Heart right ventricle (tissue), 16 donors: ENCODE measurements around the gene MT1X. TPM values are rescaled to one million over a fixed set of nuclear protein-coding genes. Genes with fewer than 3 reads are reported as not detected.
A peak's percentile ranks its signal among the peaks of the same experiment; 100 is the strongest.

Experiments
- ATAC-seq, 8 donors: fragments of 200-7000 bp; cut with Tn5 transposase; one replicate each; pipeline ENCODE4 v1.9.1; 2020; ENCODE audit warnings: mild to moderate bottlenecking in 8 of 8, moderate library complexity in 8 of 8, moderate number of reproducible peaks in 1 of 8
- DNase-seq, 2 donors: peaks; one replicate each; pipeline ENCODE4 v3.0.0-alpha.2; 2020
- H3K27ac ChIP-seq, 10 donors: fragments of 200-600 bp; sonication (generic) in 2 of 10; one replicate each; pipeline versions ENCODE4 v1.5.0 to v1.8.0; 2020 to 2022; ENCODE audit warnings: mild to moderate bottlenecking in 3 of 10
- H3K27me3 ChIP-seq, 7 donors: fragments of 200-600 bp; one replicate each; pipeline ENCODE4 v1.8.0; 2021 to 2022; ENCODE audit warnings: mild to moderate bottlenecking in 2 of 7
- H3K36me3 ChIP-seq, 9 donors: fragments of 200-600 bp; sonication (generic) in 1 of 9; one replicate each; pipeline versions ENCODE4 v1.5.0 to v1.8.0; 2020 to 2022; ENCODE audit warnings: mild to moderate bottlenecking in 2 of 9
- H3K4me1 ChIP-seq, 9 donors: fragments of 200-600 bp; sonication (generic) in 1 of 9; one replicate each; pipeline versions ENCODE4 v1.5.0 to v1.8.0; 2020 to 2022; ENCODE audit warnings: mild to moderate bottlenecking in 4 of 9
- H3K4me3 ChIP-seq, 10 donors: fragments of 200-600 bp; sonication (generic) in 2 of 10; one replicate each; pipeline versions ENCODE4 v1.5.0 to v1.8.0; 2020 to 2022; ENCODE audit warnings: mild to moderate bottlenecking in 7 of 10, moderate library complexity in 2 of 10
- H3K9me3 ChIP-seq, 11 donors: fragments of 200-600 bp in 10 of 11; sonication (generic) in 2 of 11; one replicate each; pipeline versions ENCODE4 v1.5.0 to v1.8.0; 2013 to 2022; ENCODE audit warnings: mild to moderate bottlenecking in 2 of 11, control low read depth in 1 of 11, moderate library complexity in 1 of 11
- WGBS, 2 donors: extraction: QIAGEN DNeasy Blood & Tissue Kit; methylation state at CpG; one replicate each; pipeline ENCODE4 v1.1.7; 2013; ENCODE audit warnings: inconsistent platforms in 1 of 2; 5-methylcytosine and 5-hydroxymethylcytosine counted together
- intact Hi-C, 10 donors: fragments of 100-400 bp; cut with DNase I; formaldehyde crosslinking; loops; one replicate each; pipeline versions ENCODE4 v1.11.1 to v1.14.2; 2022
- polyA plus RNA-seq, 2 donors: library from polyadenylated mRNA; stranded (reverse); fragments of 200-250 nt; gene quantifications; one replicate each; pipeline ENCODE4 v1.2.3, GENCODE V29; 2013
- total RNA-seq, 10 donors: library from RNA; stranded (reverse); fragmentation: NEBNext Ultra II Directional in 3 of 10; extraction: Animal tissue kit (Norgen Biotek cat#: 25700) in 3 of 10; gene quantifications; one replicate each; pipeline versions ENCODE4 v1.2.1 to v1.2.4, GENCODE V29; 2021 to 2023
- TF ChIP-seq, protein P1 (sequence below), 9 donors: fragments of 200-600 bp; sonication (generic) in 2 of 9; IDR thresholded peaks; one replicate each; pipeline versions ENCODE4 v1.5.0 to v1.8.0; 2021 to 2022; ENCODE audit warnings: antibody characterized with exemption in 9 of 9, mild to moderate bottlenecking in 5 of 9, moderate library complexity in 1 of 9
- donor health status: Arrhythmogenic right ventricular cardiomyopathy.
- donor health status: ischemic (EF 13 %, LVEDD 7.1; RV severe dilation, severe dysfunction).
- donor health status: healthy with polysubstance abuse.
- donor health status: DM: no; HTN: yes; CAD: no.
- donor health status: DM: no; HTN: no; CAD: no.
- donor health status: ischemic (EF 25% LVEDD 6.9; RV normal size, moderate dysfunction).
- donor health status: ischemic (EF 25% LVEDD 5.7; RV mildly dilated, moderate dysfunction).
- donor health status: healthy.
- donor health status: DM: yes; HTN: yes; CAD: no.
- donor health status: Ischemic cardiomyopathy.
- donor health status: ischemic (EF 35%, LVEDD 5.7; RV mildly dilated, moderate dysfunction).
- donor health status: nonischemic (EF 11% LVEDD 7.7; RV severe dilation, severe dysfunction).
- donor health status: DM: yes; HTN: yes; CAD: no.
- donor health status: PGD.
- donor health status: ischemic (EF 29% LVEDD 5.4; RV normal size, mild dysfunction).
- donor health status: nonischemic (EF 23%, LVEDD 6.1; RV moderate dilation, normal function).

Gene MT1X
- total and polyA plus RNA-seq, 12 donors = 15.8 to 616 (median 101) TPM

- H3K27ac ChIP-seq = peak within 1 kb of the TSS in 9 of 10 donors; percentile 17 to 79 (median 67)
- H3K9me3 ChIP-seq = no peaks in the 10 kb centered on the region
- intact Hi-C loops = no loop called here
- peak within 1 kb of the TSS; percentile 36 to 64 (median 58) for H3K4me3 ChIP-seq
- no peaks in the 10 kb centered on the region for H3K36me3 ChIP-seq
- WGBS, 2 donors = 5 to 6% methylated on average over 68 of the region's 68 CpGs
- peaks cover 3 to 96% (median 35%) of the 10 kb centered on the region in 7 donors for H3K27me3 ChIP-seq
- ATAC-seq (peak; percentile 90 to 94 (median 93)), DNase-seq (peak; percentile 78 to 88)
- peaks cover 0 to 34% (median 21%) of the 10 kb centered on the region in 9 donors for H3K4me1 ChIP-seq
- TF ChIP-seq, protein P1, sequence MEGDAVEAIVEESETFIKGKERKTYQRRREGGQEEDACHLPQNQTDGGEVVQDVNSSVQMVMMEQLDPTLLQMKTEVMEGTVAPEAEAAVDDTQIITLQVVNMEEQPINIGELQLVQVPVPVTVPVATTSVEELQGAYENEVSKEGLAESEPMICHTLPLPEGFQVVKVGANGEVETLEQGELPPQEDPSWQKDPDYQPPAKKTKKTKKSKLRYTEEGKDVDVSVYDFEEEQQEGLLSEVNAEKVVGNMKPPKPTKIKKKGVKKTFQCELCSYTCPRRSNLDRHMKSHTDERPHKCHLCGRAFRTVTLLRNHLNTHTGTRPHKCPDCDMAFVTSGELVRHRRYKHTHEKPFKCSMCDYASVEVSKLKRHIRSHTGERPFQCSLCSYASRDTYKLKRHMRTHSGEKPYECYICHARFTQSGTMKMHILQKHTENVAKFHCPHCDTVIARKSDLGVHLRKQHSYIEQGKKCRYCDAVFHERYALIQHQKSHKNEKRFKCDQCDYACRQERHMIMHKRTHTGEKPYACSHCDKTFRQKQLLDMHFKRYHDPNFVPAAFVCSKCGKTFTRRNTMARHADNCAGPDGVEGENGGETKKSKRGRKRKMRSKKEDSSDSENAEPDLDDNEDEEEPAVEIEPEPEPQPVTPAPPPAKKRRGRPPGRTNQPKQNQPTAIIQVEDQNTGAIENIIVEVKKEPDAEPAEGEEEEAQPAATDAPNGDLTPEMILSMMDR (IDR thresholded peaks at IDR 0.05) = no peak
Observed at GRCh38 chr16:56637814-56638750, 44.2 kb upstream of the MT1X start, which contains the start of gene MT1A. TSS of gene MT1A (plus strand) at chr16:56638666. CDS start at chr16:56638739, 73 bp downstream.

DNA sequence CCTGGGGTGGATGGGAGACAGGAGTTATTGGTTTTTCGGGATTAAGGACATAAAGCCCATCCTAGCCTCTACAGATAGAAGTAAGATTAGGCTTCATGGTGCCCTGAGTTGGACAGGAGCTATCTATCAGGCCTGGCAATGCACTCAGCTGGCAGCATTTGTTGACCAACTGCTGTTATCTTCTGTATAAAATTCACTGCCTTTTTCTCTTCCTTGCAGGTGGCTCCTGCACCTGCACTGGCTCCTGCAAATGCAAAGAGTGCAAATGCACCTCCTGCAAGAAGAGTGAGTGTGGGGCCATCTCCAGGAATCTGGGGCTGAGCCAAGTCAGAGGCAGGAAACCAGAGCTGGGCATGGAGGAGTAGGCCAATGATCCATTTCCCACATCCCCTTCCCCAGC lies 43.2 kb upstream of the MT1X start:
- Histone ChIP-seq H3K27ac (peak overlapping the region in 1 of 10 donors; percentile 78), H3K4me3 (peak overlapping the region in 1 of 10 donors; percentile 53), H3K9me3 (no peaks in the 10 kb centered on the region), H3K4me1 (peaks cover 0 to 44% (median 27%) of the 10 kb centered on the region in 9 donors), H3K27me3 (peaks cover 3 to 96% (median 44%) of the 10 kb centered on the region in 7 donors), H3K36me3 (no peaks in the 10 kb centered on the region)
- ATAC-seq (no peak), DNase-seq (no peak)
- WGBS, 2 donors = 66 to 68% methylated on average over 1 of the region's 1 CpG
- TF ChIP-seq, protein P1 (IDR thresholded peaks at IDR 0.05) = no peak
- intact Hi-C loops = no loop called here

- H3K9me3 ChIP-seq = no peaks in the 10 kb centered on the region
- intact Hi-C loops = loop anchor here in 5 of 10 donors (5.0 kb wide), 2 partner anchors 33 to 42 kb away; partner anchors contain the start of genes MT2A (in 4 of the 5) and MT1X (in 1 of the 5)
- TF ChIP-seq, protein P1 (IDR thresholded peaks at IDR 0.05) = no peak
- 86 to 89% methylated on average over 1 of the region's 1 CpG for WGBS, 2 donors
- H3K27ac ChIP-seq = no peak overlapping the region
- peaks cover 3 to 95% (median 44%) of the 10 kb centered on the region in 7 donors for H3K27me3 ChIP-seq
- no peak for ATAC-seq
- H3K4me1 ChIP-seq = peaks cover 0 to 42% (median 27%) of the 10 kb centered on the region in 9 donors
- no peaks in the 10 kb centered on the region for H3K36me3 ChIP-seq
- no peak for DNase-seq
- H3K4me3 ChIP-seq = no peak overlapping the region
Observed at GRCh38 chr16:56640076-56640475, 42.2 kb upstream of the MT1X start.

DNA sequence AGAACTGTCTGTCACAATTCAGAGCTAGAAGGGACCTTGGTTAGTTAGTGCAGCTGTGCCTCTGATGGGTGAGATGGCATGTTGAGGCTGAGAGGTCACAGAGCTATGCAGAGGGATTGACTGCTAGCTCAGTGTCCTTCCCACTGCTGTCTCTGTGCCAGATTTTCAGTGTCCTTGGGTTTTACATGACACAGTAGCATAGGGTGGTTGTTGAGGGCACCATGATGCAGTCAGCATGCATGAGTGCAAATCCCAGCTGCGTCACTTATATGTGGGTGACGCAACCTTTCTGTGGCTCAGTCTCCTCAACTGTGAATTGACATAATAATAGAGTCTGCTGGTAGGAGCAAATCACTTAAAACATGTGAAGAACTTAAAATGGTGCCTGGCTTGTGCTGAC lies 41.1 kb upstream of the MT1X start:
- Histone ChIP-seq H3K9me3 (no peaks in the 10 kb centered on the region), H3K27me3 (peaks cover 0 to 95% (median 43%) of the 10 kb centered on the region in 7 donors), H3K4me3 (no peak overlapping the region), H3K4me1 (peaks cover 0 to 36% (median 25%) of the 10 kb centered on the region in 9 donors), H3K27ac (no peak overlapping the region), H3K36me3 (no peaks in the 10 kb centered on the region)
- ATAC-seq (no peak), DNase-seq (no peak)
- 98% methylated on average over 2 of the region's 2 CpGs for WGBS, 2 donors
- intact Hi-C loops = loop anchor here in 5 of 10 donors (5.0 kb wide), 2 partner anchors 34 to 41 kb away; partner anchors contain the start of genes MT2A (in 4 of the 5) and MT1X (in 1 of the 5)
- TF ChIP-seq, protein P1 (IDR thresholded peaks at IDR 0.05) = no peak
